Adrenal gland (tissue), 12 donors: ENCODE data around the gene SUPT4H1. TPM values are rescaled to one million over a fixed set of nuclear protein-coding genes. Genes with fewer than 3 reads are reported as not detected.

Experiments
- DNase-seq, 7 donors: peaks; one replicate each; pipeline ENCODE4 v3.0.0-alpha.2; 2019 to 2020
- H3K27ac ChIP-seq, 5 donors: fragments of 200-600 bp; sonication (generic) in 4 of 5; 1 replicate in 3 of 5; 2 replicates in 2 of 5; pipeline versions ENCODE4 v1.5.1 to v1.8.0; 2016 to 2020; ENCODE audit warnings: mild to moderate bottlenecking in 1 of 5
- H3K27me3 ChIP-seq: fragments of 200-600 bp; 2 replicates; pipeline ENCODE4 v1.8.0; 2021
- H3K36me3 ChIP-seq, 2 donors: fragments of 200-600 bp; replicated peaks in 1 of 2; 1 replicate in 1 of 2; 2 replicates in 1 of 2; pipeline versions ENCODE4 v1.5.1 to v1.8.0; 2018 to 2022
- H3K4me1 ChIP-seq, 2 donors: fragments of 200-600 bp; replicated peaks in 1 of 2; 1 replicate in 1 of 2; 2 replicates in 1 of 2; pipeline versions ENCODE4 v1.5.1 to v1.8.0; 2018 to 2021
- H3K4me3 ChIP-seq, 4 donors: fragments of 200-600 bp; sonication (generic) in 3 of 4; one replicate each; pipeline ENCODE4 v1.5.1; 2016 to 2018
- H3K9me3 ChIP-seq, 3 donors: fragments of 200-600 bp; sonication (generic) in 1 of 3; replicated peaks in 1 of 3; 1 replicate in 2 of 3; 2 replicates in 1 of 3; pipeline versions ENCODE4 v1.5.1 to v1.8.0; 2016 to 2021
- POLR2A ChIP-seq, 2 donors: fragments of 450-650 bp; IDR thresholded peaks; one replicate each; pipeline ENCODE4 v1.6.1; 2017; ENCODE audit warnings: antibody characterized with exemption in 2 of 2, mild to moderate bottlenecking in 2 of 2, moderate library complexity in 1 of 2
- WGBS, 4 donors: extraction: QIAGEN DNeasy Blood & Tissue Kit in 2 of 4; methylation state at CpG; one replicate each; pipeline versions ENCODE4 v1.1.5 to v1.1.7; 2013 to 2017; 5-methylcytosine and 5-hydroxymethylcytosine counted together
- intact Hi-C, 2 donors: fragments of 100-400 bp; cut with DNase I; formaldehyde crosslinking; loops; one replicate each; pipeline versions ENCODE4 v1.14.1 to v1.15.0; 2022 to 2023
- polyA plus RNA-seq, 3 donors: library from polyadenylated mRNA; stranded (reverse); fragments of 200-250 nt in 2 of 3; fragments of 350-450 nt in 1 of 3; fragmentation: Illumina TruSeq in 1 of 3; extraction: RNeasy Lipid Tissue Mini Kit (QIAGEN cat#74804) in 1 of 3; gene quantifications; one replicate each; pipeline ENCODE4 v1.2.3, GENCODE V29; 2013 to 2014
- total RNA-seq, 9 donors: library from RNA; depleted of rRNA in 4 of 9; stranded (reverse); fragments of >200 nt in 4 of 9; fragments of 120-200 nt in 1 of 9; fragmentation: NEBNext Ultra II Directional in 1 of 9; extraction: Animal tissue kit (Norgen Biotek cat#: 25700) in 1 of 9; gene quantifications; one replicate each; pipeline versions ENCODE4 v1.1.0 to v1.2.4, GENCODE V29; 2013 to 2023
- TF ChIP-seq, protein P1 (sequence below), 6 experiments: fragments of 450-650 bp in 4 of 6; fragments of 200-600 bp in 2 of 6; sonication (generic) in 1 of 6; IDR thresholded peaks; 1 replicate in 5 of 6; 2 replicates in 1 of 6; pipeline versions ENCODE4 v1.5.1 to v1.8.0; 2016 to 2021; ENCODE audit warnings: antibody characterized with exemption in 6 of 6, mild to moderate bottlenecking in 2 of 6, moderate library complexity in 1 of 6
- donor health status: healthy with polysubstance abuse.
- donor health status: Bipolar disorder and iron deficiency.
- donor health status: DM: yes; HTN: yes; CAD: no.
- donor health status: DM: no; HTN: no; CAD: no.
- donor health status: DM: no; HTN: no; CAD: no.
- donor health status: DM: yes; HTN: yes; CAD: no.

Gene SUPT4H1
- total and polyA plus RNA-seq, 12 donors: 58.6 to 178 (median 90.3) TPM

DNA sequence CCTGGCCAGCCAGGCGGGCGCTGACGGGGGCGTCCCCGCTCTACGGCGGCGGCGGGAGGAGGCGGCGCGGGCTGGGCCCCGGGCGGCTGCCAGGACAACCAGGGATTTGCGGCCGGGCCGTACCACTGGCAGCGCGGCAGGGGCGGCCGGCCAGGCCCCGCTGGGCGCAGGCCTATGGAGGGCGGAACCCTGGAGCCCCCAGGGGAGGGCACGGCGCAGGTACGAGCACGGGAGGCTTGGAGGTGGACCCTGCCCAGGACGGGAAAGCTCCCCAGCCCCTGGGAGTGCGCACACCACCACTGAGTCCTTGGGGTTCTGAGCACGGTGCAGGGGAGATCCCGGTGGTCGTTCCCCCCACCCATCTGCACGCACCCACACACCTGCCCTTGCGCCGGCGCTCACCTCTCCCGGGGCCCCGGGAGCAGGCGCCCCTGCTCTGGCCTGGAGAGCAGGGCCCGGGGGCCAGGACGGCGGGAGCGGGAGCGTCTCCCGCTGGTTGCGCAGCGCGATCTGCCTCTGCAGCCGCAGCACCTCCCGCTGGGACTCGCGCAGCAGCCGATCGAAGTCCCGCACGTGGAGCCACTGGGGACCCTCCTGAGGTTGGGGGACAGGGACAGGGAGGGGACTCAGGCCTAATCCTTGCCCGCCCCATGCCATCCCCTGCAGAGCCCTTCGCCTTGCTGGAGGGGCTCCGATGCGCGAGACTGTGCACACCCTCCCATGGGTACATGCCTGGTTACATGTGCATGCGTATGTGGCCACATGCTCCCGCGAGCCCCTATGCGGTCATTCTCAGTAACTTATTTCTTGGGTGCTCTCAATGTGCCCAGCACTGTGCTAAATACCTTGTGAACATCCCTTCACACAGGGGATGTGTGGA, 27.4 kb downstream of the SUPT4H1 start:
- DNase-seq: peak; percentile 52 to 75 (median 69)
- TF ChIP-seq, protein P1, sequence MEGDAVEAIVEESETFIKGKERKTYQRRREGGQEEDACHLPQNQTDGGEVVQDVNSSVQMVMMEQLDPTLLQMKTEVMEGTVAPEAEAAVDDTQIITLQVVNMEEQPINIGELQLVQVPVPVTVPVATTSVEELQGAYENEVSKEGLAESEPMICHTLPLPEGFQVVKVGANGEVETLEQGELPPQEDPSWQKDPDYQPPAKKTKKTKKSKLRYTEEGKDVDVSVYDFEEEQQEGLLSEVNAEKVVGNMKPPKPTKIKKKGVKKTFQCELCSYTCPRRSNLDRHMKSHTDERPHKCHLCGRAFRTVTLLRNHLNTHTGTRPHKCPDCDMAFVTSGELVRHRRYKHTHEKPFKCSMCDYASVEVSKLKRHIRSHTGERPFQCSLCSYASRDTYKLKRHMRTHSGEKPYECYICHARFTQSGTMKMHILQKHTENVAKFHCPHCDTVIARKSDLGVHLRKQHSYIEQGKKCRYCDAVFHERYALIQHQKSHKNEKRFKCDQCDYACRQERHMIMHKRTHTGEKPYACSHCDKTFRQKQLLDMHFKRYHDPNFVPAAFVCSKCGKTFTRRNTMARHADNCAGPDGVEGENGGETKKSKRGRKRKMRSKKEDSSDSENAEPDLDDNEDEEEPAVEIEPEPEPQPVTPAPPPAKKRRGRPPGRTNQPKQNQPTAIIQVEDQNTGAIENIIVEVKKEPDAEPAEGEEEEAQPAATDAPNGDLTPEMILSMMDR (IDR thresholded peaks at IDR 0.05): no peak
- peak in 1 of 2 donors; percentile 18 for TF ChIP-seq POLR2A (IDR thresholded peaks at IDR 0.05)
- no peaks in the 10 kb centered on the region for H3K9me3 ChIP-seq
- H3K36me3 ChIP-seq: no peaks in the 10 kb centered on the region
- WGBS, 4 donors: 5 to 22% (median 6%) methylated on average over 3 to 66 of the region's 66 CpGs
- no peaks in the 10 kb centered on the region for H3K27me3 ChIP-seq
- intact Hi-C loops: loop anchor here (5.0 to 10.0 kb wide), 2 partner anchors 33 to 100 kb away; no protein-coding TSS in a partner anchor
- H3K27ac ChIP-seq: peak overlapping the region in 2 of 5 donors; percentile 34 to 42
- H3K4me3 ChIP-seq: peak overlapping the region; percentile 31 to 72 (median 49)
- H3K4me1 ChIP-seq: peaks cover 7 to 11% of the 10 kb centered on the region in 2 donors

- TF ChIP-seq, protein P1 (IDR thresholded peaks at IDR 0.05): no peak
- TF ChIP-seq POLR2A (IDR thresholded peaks at IDR 0.05): no peak
- H3K27ac ChIP-seq: peak overlapping the region in 1 of 5 donors; percentile 34
Measured at GRCh38 chr17:58324056-58324408, 28.0 kb downstream of the SUPT4H1 start.

GRCh38 chr17:58323366-58324055, 28.5 kb downstream of the SUPT4H1 start:
- peaks cover 7 to 11% of the 10 kb centered on the region in 2 donors for H3K4me1 ChIP-seq
- no peaks in the 10 kb centered on the region for H3K27me3 ChIP-seq
- intact Hi-C loops: loop anchor here (5.0 to 10.0 kb wide), 2 partner anchors 34 to 101 kb away; no protein-coding TSS in a partner anchor
- 59 to 68% (median 60%) methylated on average over 5 to 8 of the region's 8 CpGs for WGBS, 4 donors
- TF ChIP-seq, protein P1 (IDR thresholded peaks at IDR 0.05): no peak
- no peak for TF ChIP-seq POLR2A (IDR thresholded peaks at IDR 0.05)
- peak overlapping the region in 2 of 4 donors; percentile 58 to 72 for H3K4me3 ChIP-seq
- peak in 1 of 7 donors; percentile 16 for DNase-seq
- no peaks in the 10 kb centered on the region for H3K36me3 ChIP-seq
- no peaks in the 10 kb centered on the region for H3K9me3 ChIP-seq
- H3K27ac ChIP-seq: peak overlapping the region in 1 of 5 donors; percentile 34

More at GRCh38 chr17:58324056-58324408, 28.0 kb downstream of the SUPT4H1 start:
- WGBS, 4 donors: 7 to 42% (median 19%) methylated on average over 2 to 13 of the region's 13 CpGs
- intact Hi-C loops: loop anchor here (5.0 to 10.0 kb wide), 2 partner anchors 33 to 101 kb away; no protein-coding TSS in a partner anchor
- Histone ChIP-seq H3K4me3 (peak overlapping the region; percentile 31 to 72 (median 49)), H3K36me3 (no peaks in the 10 kb centered on the region), H3K4me1 (peaks cover 7 to 11% of the 10 kb centered on the region in 2 donors), H3K9me3 (no peaks in the 10 kb centered on the region), H3K27me3 (no peaks in the 10 kb centered on the region)
- no peak for DNase-seq
